Heart left ventricle (tissue), 16 donors: ENCODE data around the gene ZNF180. TPM values are rescaled to one million over a fixed set of nuclear protein-coding genes. Genes with fewer than 3 reads are reported as not detected.

Experiments
- ATAC-seq, 4 donors: fragments of 200-7000 bp; cut with Tn5 transposase; one replicate each; pipeline ENCODE4 v1.9.1; 2020 to 2022; ENCODE audit warnings: moderate library complexity in 4 of 4, mild to moderate bottlenecking in 3 of 4, moderate number of reproducible peaks in 1 of 4
- DNase-seq, 5 donors: peaks; one replicate each; pipeline ENCODE4 v3.0.0-alpha.2; 2020
- H3K27ac ChIP-seq, 12 donors: fragments of 200-600 bp; sonication (generic) in 4 of 12; one replicate each; pipeline versions ENCODE4 v1.5.0 to v1.8.0; 2016 to 2022; ENCODE audit warnings: mild to moderate bottlenecking in 2 of 12
- H3K27me3 ChIP-seq, 9 donors: fragments of 200-600 bp; sonication (generic) in 2 of 9; one replicate each; pipeline versions ENCODE4 v1.5.1 to v1.8.0; 2016 to 2022; ENCODE audit warnings: mild to moderate bottlenecking in 3 of 9
- H3K36me3 ChIP-seq, 9 donors: fragments of 200-600 bp; sonication (generic) in 2 of 9; one replicate each; pipeline versions ENCODE4 v1.5.0 to v1.8.0; 2018 to 2022; ENCODE audit warnings: mild to moderate bottlenecking in 2 of 9
- H3K4me1 ChIP-seq, 12 donors: fragments of 200-600 bp; sonication (generic) in 4 of 12; one replicate each; pipeline versions ENCODE4 v1.5.0 to v1.8.0; 2016 to 2022; ENCODE audit warnings: mild to moderate bottlenecking in 3 of 12
- H3K4me3 ChIP-seq, 12 donors: fragments of 200-600 bp; sonication (generic) in 4 of 12; one replicate each; pipeline versions ENCODE4 v1.5.0 to v1.8.0; 2017 to 2022; ENCODE audit warnings: mild to moderate bottlenecking in 9 of 12, moderate library complexity in 4 of 12
- H3K9me3 ChIP-seq, 12 donors: fragments of 200-600 bp; sonication (generic) in 4 of 12; one replicate each; pipeline versions ENCODE4 v1.5.0 to v1.8.0; 2016 to 2022; ENCODE audit warnings: mild to moderate bottlenecking in 1 of 12
- CTCF ChIP-seq, 12 donors: fragments of 200-600 bp; sonication (generic) in 4 of 12; IDR thresholded peaks; one replicate each; pipeline versions ENCODE4 v1.5.0 to v1.8.0; 2018 to 2022; ENCODE audit warnings: antibody characterized with exemption in 12 of 12, mild to moderate bottlenecking in 5 of 12
- POLR2A ChIP-seq, 2 donors: fragments of 450-650 bp; IDR thresholded peaks; one replicate each; pipeline ENCODE4 v1.6.1; 2017; ENCODE audit warnings: antibody characterized with exemption in 2 of 2, mild to moderate bottlenecking in 2 of 2, moderate library complexity in 2 of 2
- WGBS, 4 donors: extraction: QIAGEN DNeasy Blood & Tissue Kit in 2 of 4; methylation state at CpG; one replicate each; pipeline versions ENCODE4 v1.1.5 to v1.1.7; 2013 to 2018; 5-methylcytosine and 5-hydroxymethylcytosine counted together
- intact Hi-C, 10 donors: fragments of 100-400 bp; cut with DNase I; formaldehyde crosslinking; loops; one replicate each; pipeline versions ENCODE4 v1.11.1 to v1.14.2; 2022
- polyA plus RNA-seq, 2 donors: library from polyadenylated mRNA; stranded (reverse); fragments of 200-250 nt; gene quantifications; one replicate each; pipeline ENCODE4 v1.2.3, GENCODE V29; 2013
- total RNA-seq, 9 donors: library from RNA; depleted of rRNA in 2 of 9; stranded (reverse); fragments of >200 nt in 2 of 9; fragmentation: NEBNext Ultra II Directional in 3 of 9; extraction: Animal tissue kit (Norgen Biotek cat#: 25700) in 3 of 9; gene quantifications; one replicate each; pipeline versions ENCODE4 v1.1.0 to v1.2.4, GENCODE V29; 2016 to 2023
- donor health status: ischemic (EF 13 %, LVEDD 7.1; RV severe dilation, severe dysfunction).
- donor health status: healthy with polysubstance abuse.
- donor health status: DM: no; HTN: yes; CAD: no.
- donor health status: DM: no; HTN: no; CAD: no.
- donor health status: ischemic (EF 25% LVEDD 6.9; RV normal size, moderate dysfunction).
- donor health status: ischemic (EF 25% LVEDD 5.7; RV mildly dilated, moderate dysfunction).
- donor health status: healthy.
- donor health status: DM: yes; HTN: yes; CAD: no.
- donor health status: ischemic (EF 35%, LVEDD 5.7; RV mildly dilated, moderate dysfunction).
- donor health status: nonischemic (EF 11% LVEDD 7.7; RV severe dilation, severe dysfunction).
- donor health status: DM: yes; HTN: yes; CAD: no.
- donor health status: PGD.
- donor health status: ischemic (EF 29% LVEDD 5.4; RV normal size, mild dysfunction).
- donor health status: nonischemic (EF 23%, LVEDD 6.1; RV moderate dilation, normal function).

The ZNF180 gene
- total and polyA plus RNA-seq, 11 donors = 2.0 to 14.2 (median 4.5) TPM

- H3K9me3 ChIP-seq = no peaks in the 10 kb centered on the region
- H3K4me3 ChIP-seq = no peak overlapping the region
- intact Hi-C loops = no loop called here
- no peaks in the 10 kb centered on the region for H3K36me3 ChIP-seq
- 31 to 58% (median 41%) methylated on average over 4 of the region's 4 CpGs for WGBS, 4 donors
- ATAC-seq = no peak
- H3K4me1 ChIP-seq = no peaks in the 10 kb centered on the region
- peaks cover 0 to 28% (median 0%) of the 10 kb centered on the region in 9 donors for H3K27me3 ChIP-seq
- H3K27ac ChIP-seq = no peak overlapping the region
- no peak for DNase-seq
- TF ChIP-seq CTCF (IDR thresholded peaks at IDR 0.05) = no peak
- TF ChIP-seq POLR2A (IDR thresholded peaks at IDR 0.05) = no peak
Observed at GRCh38 chr19:44525721-44526430, 25.6 kb upstream of the ZNF180 start.

- peaks cover 0 to 10% (median 0%) of the 10 kb centered on the region in 9 donors for H3K27me3 ChIP-seq
- intact Hi-C loops = no loop called here
- WGBS, 4 donors = 86 to 92% (median 90%) methylated on average over 2 of the region's 2 CpGs
Observed at GRCh38 chr19:44521370-44521769, 21.0 kb upstream of the ZNF180 start.

GRCh38 chr19:44517146-44517545, 16.8 kb upstream of the ZNF180 start:
- ATAC-seq = no peak
- Histone ChIP-seq H3K4me3 (no peak overlapping the region), H3K27me3 (peaks cover 0 to 34% (median 0%) of the 10 kb centered on the region in 9 donors), H3K36me3 (no peaks in the 10 kb centered on the region), H3K9me3 (no peaks in the 10 kb centered on the region), H3K4me1 (no peaks in the 10 kb centered on the region), H3K27ac (no peak overlapping the region)
- WGBS, 4 donors = 74 to 79% (median 79%) methylated on average over 6 to 7 of the region's 7 CpGs
- DNase-seq = no peak
- intact Hi-C loops = no loop called here
- no peak for TF ChIP-seq POLR2A (IDR thresholded peaks at IDR 0.05)
- TF ChIP-seq CTCF (IDR thresholded peaks at IDR 0.05) = no peak

More at GRCh38 chr19:44521370-44521769, 21.0 kb upstream of the ZNF180 start:
- DNase-seq (no peak), ATAC-seq (no peak)
- Histone ChIP-seq H3K36me3 (no peaks in the 10 kb centered on the region), H3K27ac (no peak overlapping the region), H3K4me1 (no peaks in the 10 kb centered on the region), H3K9me3 (no peaks in the 10 kb centered on the region), H3K4me3 (no peak overlapping the region)
- no peak for TF ChIP-seq CTCF (IDR thresholded peaks at IDR 0.05)
- TF ChIP-seq POLR2A (IDR thresholded peaks at IDR 0.05) = no peak

- Histone ChIP-seq H3K27ac (no peak overlapping the region), H3K4me3 (no peak overlapping the region), H3K9me3 (no peaks in the 10 kb centered on the region), H3K4me1 (no peaks in the 10 kb centered on the region), H3K27me3 (peaks cover 0 to 34% (median 0%) of the 10 kb centered on the region in 9 donors), H3K36me3 (no peaks in the 10 kb centered on the region)
- TF ChIP-seq CTCF (IDR thresholded peaks at IDR 0.05) = no peak
- TF ChIP-seq POLR2A (IDR thresholded peaks at IDR 0.05) = no peak
- no peak for ATAC-seq
- intact Hi-C loops = no loop called here
- DNase-seq = no peak
- 92 to 100% (median 95%) methylated on average over 1 of the region's 1 CpG for WGBS, 4 donors
Observed at GRCh38 chr19:44515907-44516306, 15.6 kb upstream of the ZNF180 start.
